ENCODE measurements around the gene ICA1. TPM values are rescaled to one million over a fixed set of nuclear protein-coding genes. Genes with fewer than 3 reads are reported as not detected.

The ICA1 gene
- total and polyA plus RNA-seq, 2 of the 4 experiments (the other 2 are of a cell fraction), result not detected

DNA sequence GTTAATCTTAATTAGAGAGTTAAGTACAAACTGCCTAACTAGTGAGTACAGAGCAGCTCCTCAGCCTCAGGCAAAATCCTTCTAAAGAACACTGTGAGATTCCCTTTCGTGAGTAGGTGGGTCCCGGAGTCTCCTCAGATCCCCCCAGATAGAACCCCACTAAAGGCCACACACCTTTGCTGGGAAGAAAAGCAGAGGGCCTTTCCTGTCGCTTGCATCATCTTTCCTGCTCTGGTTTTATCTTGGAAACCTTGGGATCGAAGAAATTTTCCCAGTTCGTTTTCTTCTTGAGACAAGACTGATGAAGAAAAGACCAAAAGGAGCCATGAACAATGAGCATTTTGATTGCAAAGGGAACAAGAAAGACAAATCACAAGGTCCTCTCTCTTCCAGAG is 40.9 kb downstream of the ICA1 start:
- H3K27ac ChIP-seq (ENCODE audit: insufficient read depth, low read length), result no peak overlapping the region
- H2BK20ac ChIP-seq (ENCODE audit: low read depth, low read length), result no peak overlapping the region
- no peaks in the 10 kb centered on the region for H4K20me1 ChIP-seq (ENCODE audit: insufficient read depth, low read length)
- no peak for ATAC-seq (ENCODE audit: low read depth)
- no peak overlapping the region for H2AFZ ChIP-seq (replicated peaks; ENCODE audit: low read length, poor library complexity)
- H3K18ac ChIP-seq (ENCODE audit: low read depth, low read length), result no peak overlapping the region
- H3K9me3 ChIP-seq (ENCODE audit: control insufficient read depth, insufficient read depth, low read length), result no peaks in the 10 kb centered on the region
- DNase-seq, result no peak
- no peak overlapping the region for H3K4me2 ChIP-seq (ENCODE audit: low read depth, low read length)
- no peaks in the 10 kb centered on the region for H3K4me1 ChIP-seq (ENCODE audit: control insufficient read depth, insufficient read depth, low read length)
- H2AK9ac ChIP-seq (replicated peaks; ENCODE audit: low read depth, low read length, poor library complexity), result no peak overlapping the region
- H3K27me3 ChIP-seq (ENCODE audit: control insufficient read depth, insufficient read depth, low read length), result no peaks in the 10 kb centered on the region
- no peaks in the 10 kb centered on the region for H3K9me1 ChIP-seq (ENCODE audit: insufficient read depth, low read length)
- H3K4me3 ChIP-seq (ENCODE audit: insufficient read depth, low read depth, low read length), result no peak overlapping the region
- H3K79me1 ChIP-seq (ENCODE audit: low read depth in 1 of 2, low read length in 2 of 2), result no peaks in the 10 kb centered on the region
- TF ChIP-seq SMC3 (IDR thresholded peaks at IDR 0.05; ENCODE audit: low read depth, low read length) (no peak), FOS (IDR thresholded peaks at IDR 0.05; ENCODE audit: low read depth, low read length) (no peak)
- H4K91ac ChIP-seq (ENCODE audit: insufficient read depth, low read depth, low read length), result no peak overlapping the region
- no peak overlapping the region for H2BK120ac ChIP-seq (ENCODE audit: low read depth, low read length)
- CTCF ChIA-PET, result no interaction called here
- dilution Hi-C loops (cut with HindIII; ENCODE audit: low sequenced_read_pairs, unreplicated experiment), result no loop called here
- H4K5ac ChIP-seq (ENCODE audit: low read depth, low read length), result no peak overlapping the region
- intact Hi-C loops (cut with micrococcal nuclease), result no loop called here
- H3K56ac ChIP-seq (ENCODE audit: extremely low read depth, insufficient read depth, low read length), result no peak overlapping the region
- no peak overlapping the region for H4K8ac ChIP-seq (ENCODE audit: low read depth in 2 of 2, low read length in 2 of 2)
- H3K14ac ChIP-seq (replicated peaks; ENCODE audit: low read depth, low read length), result no peak overlapping the region
- no peaks in the 10 kb centered on the region for H3K36me3 ChIP-seq (ENCODE audit: control insufficient read depth, insufficient read depth, low read length)
- H3K4ac ChIP-seq (ENCODE audit: low read depth, low read length), result no peak overlapping the region
- BruUV-seq (replicated peaks), result no TSS peak
- in situ Hi-C loops (cut with MboI; ENCODE audit: low sequenced_read_pairs), result loop anchor here (25.0 kb wide), 2 partner anchors 559 to 1109 kb away; no protein-coding TSS in a partner anchor
- no peak overlapping the region for H2BK5ac ChIP-seq (ENCODE audit: low read depth, low read length, poor library complexity, severe bottlenecking)
- POLR2A ChIA-PET (ENCODE audit: unreplicated experiment), result no interaction called here
- H2AK5ac ChIP-seq (ENCODE audit: low read depth, low read length), result no peak overlapping the region
- no peak overlapping the region for H2BK15ac ChIP-seq (ENCODE audit: low read depth, low read length)
- H3K23ac ChIP-seq (ENCODE audit: low read depth, low read length), result no peak overlapping the region
- 80% methylated on average over 1 of the region's 5 CpGs; no CpG with 5 or more reads in 1 of the 2 experiments for WGBS, 2 experiments (ENCODE audit: extremely low coverage in 2 of 2, insufficient read length in 1 of 2)
- no peak overlapping the region for H3K9ac ChIP-seq (ENCODE audit: low read depth, low read length)

All from IMR-90 (cell line).